Colonic mucosa (tissue), 4 donors: ENCODE measurements around the gene CDK6. TPM values are rescaled to one million over a fixed set of nuclear protein-coding genes. Genes with fewer than 3 reads are reported as not detected.

Source experiments
- DNase-seq: peaks from one replicate; pipeline ENCODE4 v3.0.0-alpha.2; 2020
- H3K27ac ChIP-seq: fragments of 200-600 bp; one replicate; pipeline ENCODE4 v1.8.0; 2021
- H3K27me3 ChIP-seq: fragments of 200-600 bp; one replicate; pipeline ENCODE4 v1.8.0; 2021
- H3K36me3 ChIP-seq: fragments of 200-600 bp; one replicate; pipeline ENCODE4 v1.8.0; 2021
- H3K4me1 ChIP-seq: fragments of 200-600 bp; one replicate; pipeline ENCODE4 v1.8.0; 2021; ENCODE audit warnings: mild to moderate bottlenecking
- H3K4me3 ChIP-seq: fragments of 200-600 bp; one replicate; pipeline ENCODE4 v1.8.0; 2021
- H3K9ac ChIP-seq, 2 donors: one replicate each; pipeline ENCODE4 v1.7.0; 2013; ENCODE audit warnings: control low read depth in 2 of 2, low read depth in 2 of 2, low read length in 2 of 2
- H3K9me3 ChIP-seq: fragments of 200-600 bp; one replicate; pipeline ENCODE4 v1.8.0; 2021
- CTCF ChIP-seq: fragments of 200-600 bp; IDR thresholded peaks from one replicate; pipeline ENCODE4 v1.8.0; 2022; ENCODE audit warnings: antibody characterized with exemption, mild to moderate bottlenecking
- intact Hi-C: fragments of 100-400 bp; cut with DNase I; formaldehyde crosslinking; loops from one replicate; pipeline ENCODE4 v1.14.1; 2022
- total RNA-seq, 2 donors: library from RNA; stranded (reverse); fragmentation: NEBNext Ultra II Directional in 1 of 2; extraction: Animal tissue kit (Norgen Biotek cat#: 25700) in 1 of 2; gene quantifications; one replicate each; pipeline ENCODE4 v1.2.1, GENCODE V29; 2021
- donor health status: healthy.
- donor health status: DM: no; HTN: no; CAD: no.
- donor health status: DM: no; HTN: no; CAD: no.

CDK6 gene
- total RNA-seq, 2 donors from 2014 or later: 37.1 to 55.4 TPM

- Histone ChIP-seq H3K36me3 (no peaks in the 10 kb centered on the region), H3K4me3 (no peak overlapping the region), H3K9me3 (no peaks in the 10 kb centered on the region), H3K27ac (no peak overlapping the region), H3K9ac (no peak overlapping the region), H3K4me1 (no peaks in the 10 kb centered on the region), H3K27me3 (no peaks in the 10 kb centered on the region)
- DNase-seq: no peak
- intact Hi-C loops: no loop called here
- no peak for TF ChIP-seq CTCF
These were observed 166.0 kb downstream of the CDK6 start for GRCh38 chr7:92670204-92670851.

GRCh38 chr7:92669616-92670165 is 166.7 kb downstream of the CDK6 start:
- Histone ChIP-seq H3K27ac (no peak overlapping the region), H3K9me3 (no peaks in the 10 kb centered on the region), H3K4me3 (no peak overlapping the region), H3K9ac (no peak overlapping the region), H3K4me1 (no peaks in the 10 kb centered on the region), H3K36me3 (no peaks in the 10 kb centered on the region), H3K27me3 (no peaks in the 10 kb centered on the region)
- intact Hi-C loops: no loop called here
- TF ChIP-seq CTCF: no peak
- no peak for DNase-seq

- intact Hi-C loops: no loop called here
- Histone ChIP-seq H3K27ac (no peak overlapping the region), H3K36me3 (no peaks in the 10 kb centered on the region), H3K27me3 (no peaks in the 10 kb centered on the region), H3K4me3 (no peak overlapping the region), H3K9ac (no peak overlapping the region), H3K9me3 (no peaks in the 10 kb centered on the region), H3K4me1 (no peaks in the 10 kb centered on the region)
- no peak for DNase-seq
- TF ChIP-seq CTCF: no peak
These were observed 167.8 kb downstream of the CDK6 start for GRCh38 chr7:92668564-92668963.

GRCh38 chr7:92667816-92668535 is 168.4 kb downstream of the CDK6 start:
- Histone ChIP-seq H3K36me3 (no peaks in the 10 kb centered on the region), H3K27ac (no peak overlapping the region), H3K4me3 (no peak overlapping the region), H3K4me1 (no peaks in the 10 kb centered on the region), H3K27me3 (no peaks in the 10 kb centered on the region), H3K9me3 (no peaks in the 10 kb centered on the region), H3K9ac (no peak overlapping the region)
- intact Hi-C loops: no loop called here
- TF ChIP-seq CTCF: no peak
- DNase-seq: no peak

- H3K4me3 ChIP-seq: no peak overlapping the region
- intact Hi-C loops: no loop called here
- H3K27ac ChIP-seq: no peak overlapping the region
- no peaks in the 10 kb centered on the region for H3K4me1 ChIP-seq
- no peak for DNase-seq
- TF ChIP-seq CTCF: no peak
- no peaks in the 10 kb centered on the region for H3K36me3 ChIP-seq
- H3K9ac ChIP-seq: no peak overlapping the region
- H3K9me3 ChIP-seq: no peaks in the 10 kb centered on the region
- no peaks in the 10 kb centered on the region for H3K27me3 ChIP-seq
These were observed 170.4 kb downstream of the CDK6 start for GRCh38 chr7:92665926-92666325.
